ENCODE results near the gene PLA2G2F. TPM values are rescaled to one million over a fixed set of nuclear protein-coding genes. Genes with fewer than 3 reads are reported as not detected.
A peak's percentile ranks its signal among the peaks of the same experiment; 100 is the strongest.

The PLA2G2F gene
- total RNA-seq, 4 donors from 2014 or later, result not detected

GRCh38 chr1:20178634-20179370 lies 39.7 kb downstream of the PLA2G2F start:
- TF ChIP-seq CTCF (IDR thresholded peaks at IDR 0.05) (no peak), POLR2AphosphoS5 (IDR thresholded peaks at IDR 0.05) (peak; percentile 39 to 55)
- H3K27ac ChIP-seq (replicated peaks in 1 of 4), result peak overlapping the region; percentile 77 to 82 (median 80)
- no peaks in the 10 kb centered on the region for H3K9me3 ChIP-seq
- peaks cover 8 to 37% (median 27%) of the 10 kb centered on the region in 4 donors for H3K4me1 ChIP-seq
- WGBS, result 84% methylated on average over 10 of the region's 13 CpGs
- peaks cover 0 to 3% (median 0%) of the 10 kb centered on the region in 4 donors for H3K36me3 ChIP-seq
- intact Hi-C loops (cut with DNase I), result no loop called here
- H3K4me3 ChIP-seq, result peak overlapping the region in 3 of 4 donors; percentile 15 to 22 (median 20)
- H3K27me3 ChIP-seq, result no peaks in the 10 kb centered on the region
- no peak for DNase-seq (ENCODE audit: extremely low spot score)

DNA sequence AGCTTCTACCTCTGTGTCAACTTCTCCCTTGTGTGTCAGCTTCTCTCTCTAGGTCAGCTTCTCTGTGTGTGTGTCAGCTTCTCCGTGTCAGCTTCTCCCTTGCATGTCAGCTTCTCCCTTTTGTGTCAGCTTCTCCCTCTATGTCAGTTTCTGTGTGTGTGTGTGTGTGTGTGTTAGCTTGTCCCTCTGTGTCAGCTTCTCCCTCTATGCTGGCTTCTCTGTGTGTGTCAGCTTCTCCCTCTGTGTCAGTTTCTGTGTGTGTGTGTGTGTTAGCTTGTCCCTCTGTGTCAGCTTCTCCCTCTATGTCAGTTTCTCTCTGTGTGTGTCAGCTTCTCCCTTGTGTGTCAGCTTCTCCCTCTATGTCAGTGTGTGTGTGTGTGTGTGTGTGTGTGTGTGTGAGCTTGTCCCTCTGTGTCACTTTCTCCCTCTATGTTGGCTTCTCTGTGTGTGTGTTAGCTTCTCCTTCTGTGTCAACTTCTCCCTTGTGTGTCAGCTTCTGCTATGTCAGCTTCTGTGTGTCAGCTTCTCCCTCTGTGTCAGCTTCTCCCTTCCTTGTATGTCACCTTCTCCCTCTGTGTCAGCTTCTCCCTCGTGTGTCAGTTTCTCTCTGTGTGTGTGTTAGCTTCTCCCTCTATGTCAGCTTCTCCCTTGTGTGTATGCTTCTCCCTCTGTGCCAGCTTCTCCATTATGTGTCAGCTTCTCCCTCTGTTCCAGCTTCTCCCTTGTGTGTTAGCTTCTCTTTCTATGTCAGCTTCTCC lies 40.4 kb downstream of the PLA2G2F start:
- no peaks in the 10 kb centered on the region for H3K27me3 ChIP-seq
- H3K27ac ChIP-seq (replicated peaks in 1 of 4), result peak overlapping the region; percentile 77 to 82 (median 80)
- H3K36me3 ChIP-seq, result peaks cover 0 to 3% (median 0%) of the 10 kb centered on the region in 4 donors
- no peaks in the 10 kb centered on the region for H3K9me3 ChIP-seq
- 86% methylated on average over 2 of the region's 2 CpGs for whole genome bisulfite sequencing
- no peak for DNase-seq (ENCODE audit: extremely low spot score)
- intact Hi-C loops (cut with DNase I), result no loop called here
- no peak for TF ChIP-seq EP300 (IDR thresholded peaks at IDR 0.05)
- no peak for TF ChIP-seq POLR2AphosphoS5 (IDR thresholded peaks at IDR 0.05)
- no peak for TF ChIP-seq CTCF (IDR thresholded peaks at IDR 0.05)
- TF ChIP-seq POLR2A (IDR thresholded peaks at IDR 0.05; ENCODE audit: low read depth), result no peak
- peak overlapping the region in 1 of 4 donors; percentile 15 for H3K4me3 ChIP-seq
- H3K4me1 ChIP-seq, result peaks cover 8 to 37% (median 29%) of the 10 kb centered on the region in 4 donors

DNA sequence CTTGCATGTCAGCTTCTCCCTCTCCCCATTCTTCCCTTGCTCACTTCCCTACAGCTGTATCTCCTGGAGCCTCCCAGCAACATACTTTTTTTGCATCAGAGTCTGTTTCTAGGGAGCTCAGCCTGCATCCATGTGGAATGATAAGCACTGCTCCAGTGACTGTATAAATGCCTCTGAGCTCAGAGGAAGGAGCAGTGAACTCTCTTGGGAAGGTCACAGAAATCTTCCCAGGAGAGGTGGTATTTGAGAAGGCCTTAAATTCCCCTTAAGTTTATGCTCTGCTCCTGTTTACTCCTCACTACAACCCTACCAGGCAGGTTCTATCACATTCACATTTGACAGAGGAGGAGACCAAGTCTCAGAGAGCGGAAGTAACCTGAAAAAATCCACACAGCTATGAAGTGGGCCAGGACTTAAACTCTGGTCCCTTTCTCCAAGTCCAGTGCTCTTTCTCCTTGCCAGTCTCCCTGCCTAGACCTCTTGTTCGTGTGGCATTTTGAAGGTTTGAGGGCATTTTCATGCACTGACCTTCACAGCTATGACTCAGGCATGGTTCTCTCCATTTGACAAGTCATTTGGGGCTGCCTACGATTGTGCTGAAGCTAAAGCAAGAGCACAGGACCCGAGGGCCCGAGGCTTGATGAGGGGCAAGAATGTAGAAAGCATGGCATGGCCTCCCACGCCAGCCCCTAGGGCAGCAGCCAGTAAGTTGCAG lies 41.2 kb downstream of the PLA2G2F start:
- TF ChIP-seq POLR2A (IDR thresholded peaks at IDR 0.05; ENCODE audit: low read depth), result no peak
- TF ChIP-seq CTCF (IDR thresholded peaks at IDR 0.05), result no peak
- no peak for TF ChIP-seq POLR2AphosphoS5 (IDR thresholded peaks at IDR 0.05)
- TF ChIP-seq EP300 (IDR thresholded peaks at IDR 0.05), result no peak
- no peaks in the 10 kb centered on the region for H3K9me3 ChIP-seq
- H3K27me3 ChIP-seq, result no peaks in the 10 kb centered on the region
- intact Hi-C loops (cut with DNase I), result no loop called here
- DNase-seq (ENCODE audit: extremely low spot score), result no peak
- H3K4me1 ChIP-seq, result peaks cover 8 to 45% (median 35%) of the 10 kb centered on the region in 4 donors
- WGBS, result 100% methylated on average over 2 of the region's 6 CpGs
- peaks cover 0 to 3% (median 0%) of the 10 kb centered on the region in 4 donors for H3K36me3 ChIP-seq
- H3K27ac ChIP-seq (replicated peaks in 1 of 4), result peak overlapping the region in 3 of 4 donors; percentile 79 to 82 (median 82)
- H3K4me3 ChIP-seq, result no peak overlapping the region

GRCh38 chr1:20180844-20181207 lies 41.7 kb downstream of the PLA2G2F start:
- Histone ChIP-seq H3K36me3 (peaks cover 0 to 3% (median 0%) of the 10 kb centered on the region in 4 donors), H3K27ac (replicated peaks in 1 of 4) (peak overlapping the region in 1 of 4 donors; percentile 79), H3K27me3 (peaks cover 0 to 4% (median 0%) of the 10 kb centered on the region in 4 donors), H3K9me3 (no peaks in the 10 kb centered on the region), H3K4me3 (no peak overlapping the region), H3K4me1 (peaks cover 12 to 47% (median 41%) of the 10 kb centered on the region in 4 donors)
- WGBS, result 83% methylated on average over 3 of the region's 3 CpGs
- no peak for DNase-seq (ENCODE audit: extremely low spot score)
- no peak for TF ChIP-seq CTCF (IDR thresholded peaks at IDR 0.05)
- TF ChIP-seq POLR2A (IDR thresholded peaks at IDR 0.05; ENCODE audit: low read depth), result no peak
- TF ChIP-seq EP300 (IDR thresholded peaks at IDR 0.05), result no peak
- TF ChIP-seq POLR2AphosphoS5 (IDR thresholded peaks at IDR 0.05), result no peak
- intact Hi-C loops (cut with DNase I), result no loop called here
